A549 (cell line): ENCODE results near the gene PPTC7.

Source experiments
- CTCF ChIP-seq: fragments of >200 bp; sonication (Bioruptor Twin); formaldehyde crosslinking; IDR thresholded peaks from 3 replicates; pipeline ENCODE4 v1.5.1; 2016
- EHMT2 ChIP-seq: fragments of 200-600 bp; sonication (generic); IDR thresholded peaks from 2 replicates; pipeline ENCODE4 v1.6.1; 2016; ENCODE audit warnings: antibody characterized with exemption, low read depth, mild to moderate bottlenecking, moderate library complexity
- ELK1 ChIP-seq: fragments of 150-350 bp; IDR thresholded peaks from 2 replicates; pipeline ENCODE4 v1.6.1; 2014; ENCODE audit warnings: low read depth, mild to moderate bottlenecking, low read length
- JUN ChIP-seq, 2 experiments: fragments of >200 bp; sonication (Bioruptor Twin); formaldehyde crosslinking; IDR thresholded peaks; 2 replicates in 1 of 2; 3 replicates in 1 of 2; pipeline ENCODE4 v1.6.1; 2016 to 2017
- POLR2A ChIP-seq: IDR thresholded peaks from 2 replicates; pipeline ENCODE4 v1.6.1; 2012; ENCODE audit warnings: mild to moderate bottlenecking, low read length

- no peak for TF ChIP-seq EHMT2
- TF ChIP-seq CTCF = no peak
- no peak for TF ChIP-seq POLR2A
- TF ChIP-seq JUN (IDR thresholded peaks at IDR 0.05) = no peak
- no peak for TF ChIP-seq ELK1
These were observed 36.0 kb downstream of the PPTC7 start for GRCh38 chr12:110547090-110547489.
